IPS-NIHi11 (cell line): ENCODE results near the gene FAHD2A.
"Not testable (repeated sequence)": the region's sequence is repeated elsewhere in the genome, so short reads cannot be mapped to it uniquely, and the experiment has no call there.

Experiments used
- DNase-seq: peaks from one replicate; pipeline ENCODE4 v3.0.0; 2012; ENCODE audit warnings: mixed read lengths, low spot score

Gene FAHD2A, protein sequence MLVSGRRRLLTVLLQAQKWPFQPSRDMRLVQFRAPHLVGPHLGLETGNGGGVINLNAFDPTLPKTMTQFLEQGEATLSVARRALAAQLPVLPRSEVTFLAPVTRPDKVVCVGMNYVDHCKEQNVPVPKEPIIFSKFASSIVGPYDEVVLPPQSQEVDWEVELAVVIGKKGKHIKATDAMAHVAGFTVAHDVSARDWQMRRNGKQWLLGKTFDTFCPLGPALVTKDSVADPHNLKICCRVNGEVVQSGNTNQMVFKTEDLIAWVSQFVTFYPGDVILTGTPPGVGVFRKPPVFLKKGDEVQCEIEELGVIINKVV

GRCh38 chr2:95402370-95403203 lies at the start of gene FAHD2A:
FAHD2A (plus strand) TSS chr2:95402708; CDS start chr2:95405559, 2,851 bp downstream.
- peak; percentile 100 for DNase-seq

DNA sequence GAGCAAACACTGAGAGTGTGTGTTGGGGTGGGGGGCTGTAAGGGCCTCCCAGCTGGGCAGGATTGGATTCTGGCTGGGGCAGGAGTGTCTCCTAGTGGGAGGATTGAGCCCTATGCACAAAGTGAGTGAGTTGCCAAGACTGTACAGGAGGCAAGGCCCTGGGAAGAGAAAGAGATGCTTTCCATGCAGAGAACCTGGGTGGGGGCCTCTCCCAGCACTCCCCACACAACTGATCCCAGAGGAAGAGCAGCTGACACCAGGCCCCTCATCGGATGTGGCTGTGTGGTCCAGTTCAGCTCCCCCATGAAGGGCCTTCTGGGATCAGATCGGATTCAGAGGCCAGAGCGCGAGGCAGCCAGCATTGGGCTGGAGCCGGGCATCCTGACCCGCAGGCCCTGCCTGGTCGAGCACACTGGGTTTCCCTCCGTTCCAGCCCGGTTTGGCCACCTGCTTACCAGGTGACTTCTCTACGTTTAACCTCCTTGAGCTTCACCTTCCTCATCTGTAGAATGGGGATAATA lies 49.4 kb upstream of the FAHD2A start:
- DNase-seq = no peak

DNA sequence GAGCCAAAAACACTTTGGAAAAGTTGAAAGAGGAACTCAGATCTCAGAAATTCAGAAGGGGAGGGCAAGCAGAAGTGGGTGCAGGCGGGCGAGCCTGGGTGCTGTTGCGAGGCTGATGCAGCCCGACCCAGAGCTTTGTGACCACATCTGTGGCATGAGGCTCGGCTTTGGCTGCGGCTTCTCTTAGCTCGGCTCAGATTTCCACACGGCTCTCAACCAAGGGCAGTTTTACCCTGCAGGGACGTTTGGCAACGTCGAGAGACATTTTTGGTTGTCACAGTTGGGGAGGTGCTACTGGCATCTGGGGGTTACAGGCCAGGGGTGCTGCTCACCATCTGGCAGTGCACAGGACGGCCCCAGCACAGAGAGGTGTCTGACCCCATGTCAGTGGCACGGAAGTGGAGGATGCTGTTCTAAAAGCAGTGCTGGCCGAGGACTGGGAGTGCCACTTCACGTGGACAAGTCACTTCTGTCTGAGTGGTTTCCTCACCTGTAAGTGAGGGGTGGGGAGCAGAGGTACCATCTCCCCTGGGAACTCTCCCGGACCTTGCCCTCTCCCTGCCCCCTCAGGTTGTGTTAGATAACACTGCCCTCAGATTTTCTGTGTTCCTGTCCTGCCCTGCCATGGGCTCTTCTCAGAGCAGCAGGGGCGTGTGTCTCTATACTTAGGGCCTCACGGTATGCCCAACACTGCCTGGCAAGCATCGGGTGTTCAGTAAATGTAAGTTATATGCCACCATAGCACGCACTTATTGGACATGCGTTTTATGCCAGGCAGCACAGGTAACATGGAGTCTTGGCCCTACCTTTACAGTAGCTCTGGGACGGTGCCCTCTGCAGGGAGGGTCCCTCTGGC lies 48.7 kb upstream of the FAHD2A start:
- DNase-seq = no peak

DNA sequence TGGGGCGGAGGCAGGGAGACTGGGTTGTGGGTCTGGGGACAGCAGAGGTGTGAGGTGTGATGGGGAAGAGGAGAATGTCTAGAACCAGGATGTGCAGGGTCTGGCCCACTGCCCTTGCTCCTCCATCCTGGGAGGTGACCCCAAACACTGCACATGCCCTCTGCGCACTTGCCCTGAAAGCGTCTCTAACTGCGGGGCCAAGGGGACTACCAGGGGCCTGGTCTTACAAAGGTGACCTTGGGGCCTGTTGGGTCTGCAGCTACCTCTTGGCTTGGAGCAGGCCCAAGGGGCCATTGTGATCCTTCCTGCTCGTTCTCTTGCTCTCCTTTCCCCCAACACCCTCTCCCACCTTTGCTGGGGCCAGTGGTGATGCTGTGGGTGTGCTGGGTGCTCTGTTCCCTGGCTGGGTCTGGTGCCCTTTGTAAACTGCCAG lies 48.0 kb upstream of the FAHD2A start:
- no peak for DNase-seq

DNA sequence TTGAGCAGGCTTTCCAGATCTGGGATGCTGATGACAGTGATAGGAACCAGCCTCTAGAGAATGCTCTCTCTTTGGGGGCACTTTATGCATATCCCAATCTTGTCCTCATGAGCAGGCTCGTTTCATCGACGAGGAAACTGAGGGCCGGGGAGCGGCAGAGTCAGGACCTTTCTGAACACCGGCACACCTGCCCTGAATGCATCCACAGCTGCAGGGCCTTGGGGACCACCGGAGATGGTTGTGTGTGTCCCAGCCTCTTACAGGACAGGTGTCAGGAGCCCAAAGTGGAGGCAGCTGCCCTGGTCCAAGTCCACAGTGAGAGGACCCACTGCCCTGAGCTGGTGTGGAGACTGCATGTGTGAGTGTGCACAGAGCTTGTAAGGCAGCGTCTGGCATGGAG lies 47.6 kb upstream of the FAHD2A start:
- DNase-seq = no peak

- not testable (repeated sequence) for DNase-seq
Observed at GRCh38 chr2:95355486-95355885, 47.0 kb upstream of the FAHD2A start.

GRCh38 chr2:95356821-95357700 lies 45.4 kb upstream of the FAHD2A start:
- DNase-seq = no peak

GRCh38 chr2:95357717-95358280 lies 44.7 kb upstream of the FAHD2A start:
- DNase-seq = no peak

GRCh38 chr2:95359031-95359430 lies 43.5 kb upstream of the FAHD2A start:
- no peak for DNase-seq

GRCh38 chr2:95359501-95359930 lies 43.0 kb upstream of the FAHD2A start:
- no peak for DNase-seq

DNA sequence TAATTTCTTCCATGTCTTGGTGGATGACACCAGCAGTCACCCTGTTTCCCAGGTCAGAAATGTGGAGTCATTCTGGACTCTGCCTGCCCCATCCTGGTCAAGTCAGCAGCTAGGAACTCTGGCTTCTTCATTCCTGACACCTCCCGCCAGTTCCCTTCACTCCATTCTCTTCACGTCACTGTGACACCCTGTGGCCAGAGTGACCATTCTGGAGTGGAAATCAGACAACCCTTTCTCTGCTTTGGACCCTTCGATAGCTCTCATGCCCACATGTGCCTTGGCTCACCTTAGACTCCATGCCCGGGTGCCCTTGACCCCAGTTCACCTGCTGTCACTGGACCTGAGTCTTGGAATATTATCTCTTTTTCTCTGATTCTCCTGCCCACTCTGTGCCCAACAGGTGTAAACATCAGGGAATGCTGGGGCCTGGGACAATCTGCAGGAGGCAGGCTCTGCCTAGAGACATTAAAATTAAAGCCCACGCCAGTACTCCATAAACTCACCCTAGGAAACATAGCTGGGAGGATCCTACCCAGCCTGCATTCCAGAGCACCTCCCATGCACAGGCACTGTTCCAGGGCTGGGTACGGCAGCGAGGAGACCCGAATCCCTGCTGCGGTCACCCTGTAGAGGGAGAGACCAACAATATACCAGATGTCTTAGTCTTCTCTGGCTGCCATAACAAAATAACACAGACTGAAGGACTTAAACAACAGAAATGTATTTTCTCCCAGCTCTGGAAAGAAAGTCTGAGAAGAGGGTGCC lies 41.1 kb upstream of the FAHD2A start:
- no peak for DNase-seq

DNA sequence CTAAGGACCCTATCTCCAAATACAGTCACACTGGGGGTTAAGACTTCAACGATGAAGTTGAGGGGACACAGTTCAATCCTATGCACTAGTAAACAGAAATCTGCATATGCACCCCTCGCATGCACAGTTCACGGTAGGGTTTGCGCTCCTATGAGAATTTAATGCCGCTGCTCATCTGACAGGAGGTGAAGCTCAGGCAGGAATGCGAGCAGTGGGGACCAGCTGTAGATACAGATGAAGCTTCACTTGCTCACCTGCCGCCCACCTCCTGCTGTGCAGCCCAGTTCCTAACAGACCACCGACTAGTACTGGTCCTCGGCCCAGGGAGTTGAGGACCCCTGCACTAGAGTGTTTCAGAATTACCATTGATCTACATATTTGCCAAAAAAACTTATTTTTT lies 40.0 kb upstream of the FAHD2A start:
- DNase-seq = no peak

DNA sequence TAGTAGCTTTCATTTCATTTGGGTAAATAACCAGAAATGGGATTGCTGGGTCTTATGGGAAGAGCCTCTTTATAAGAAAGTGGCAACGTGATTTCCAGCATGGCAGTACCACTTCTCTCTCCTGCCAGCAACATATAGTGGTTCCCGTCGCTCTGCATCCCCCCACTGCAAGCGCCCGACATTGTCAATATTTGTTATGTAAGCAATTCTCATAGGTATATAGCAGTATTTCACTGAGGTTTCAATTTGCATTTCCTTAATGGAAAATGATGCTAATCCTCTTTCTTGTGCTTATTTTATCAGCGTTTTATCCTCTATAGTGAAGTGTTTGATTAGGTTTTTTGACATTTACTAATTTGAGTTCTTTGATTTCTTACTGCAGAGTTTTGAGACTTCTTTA lies 36.0 kb upstream of the FAHD2A start:
- no peak for DNase-seq

DNA sequence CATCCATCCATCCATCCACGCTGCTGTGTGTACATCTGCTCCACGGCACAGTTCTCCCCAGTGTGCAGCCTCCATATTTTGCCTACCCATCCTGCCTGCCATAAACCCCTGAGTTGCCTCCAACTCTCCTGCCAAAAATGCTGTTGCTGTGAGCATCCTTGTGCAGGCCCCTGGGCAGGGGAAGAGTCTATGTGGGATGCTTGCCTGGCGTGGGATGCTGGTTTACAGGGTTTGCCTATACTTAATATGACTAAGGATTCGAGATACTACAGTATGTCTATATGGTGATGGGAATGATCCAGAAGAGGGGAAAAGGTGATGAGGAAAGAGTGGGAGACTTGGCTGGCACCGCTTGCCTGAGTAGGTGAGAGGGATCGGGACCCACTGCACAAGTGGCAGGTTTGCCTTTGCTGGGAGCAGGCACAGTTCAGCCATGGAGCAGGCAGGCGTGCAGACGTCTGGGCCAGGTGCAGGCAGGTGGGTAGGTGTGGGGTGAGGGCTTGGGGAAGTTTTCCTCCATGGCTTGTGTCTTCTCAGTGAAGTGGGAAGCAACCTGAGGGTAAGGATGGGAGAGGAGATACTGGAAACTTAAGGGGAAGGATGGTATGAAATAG lies 30.2 kb upstream of the FAHD2A start:
- no peak for DNase-seq

DNA sequence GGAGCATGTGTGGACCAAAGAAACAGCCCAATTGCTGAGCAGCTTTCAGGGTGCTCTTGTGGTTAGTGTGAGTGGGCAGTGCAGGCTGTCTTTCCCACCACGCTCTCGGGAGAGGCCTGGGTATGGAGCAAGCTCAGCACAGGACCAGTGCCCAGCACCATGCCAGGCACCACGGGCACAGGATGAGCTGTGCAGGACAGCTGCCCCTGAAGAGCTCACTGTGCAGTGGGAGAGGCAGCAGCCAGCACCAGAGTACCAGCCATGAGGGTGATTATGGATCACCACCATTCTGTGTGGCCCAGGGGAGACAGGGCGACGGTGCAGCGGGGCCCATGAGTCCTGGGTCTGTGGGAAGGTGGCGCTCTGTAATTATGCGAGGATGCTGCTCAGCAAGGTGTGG lies 29.7 kb upstream of the FAHD2A start:
- DNase-seq = no peak

DNA sequence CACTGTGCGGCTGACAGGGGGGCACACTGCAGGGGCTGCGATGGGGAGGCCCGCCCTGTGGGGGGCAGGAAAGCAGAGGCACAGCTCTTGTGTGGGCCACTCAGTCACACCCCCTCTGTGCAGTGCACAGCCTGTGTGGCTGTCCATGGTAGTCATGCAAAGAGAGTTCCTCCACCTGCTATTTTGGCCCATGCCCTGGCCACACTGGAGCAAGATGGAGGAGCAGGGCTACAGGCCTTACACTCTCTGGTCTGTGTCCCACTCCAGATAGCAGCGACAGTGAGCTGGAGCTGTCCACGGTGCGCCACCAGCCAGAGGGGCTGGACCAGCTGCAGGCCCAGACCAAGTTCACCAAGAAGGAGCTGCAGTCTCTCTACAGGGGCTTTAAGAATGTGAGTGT lies 28.5 kb upstream of the FAHD2A start:
- no peak for DNase-seq

- DNase-seq = no peak
Observed at GRCh38 chr2:95374451-95374920, 28.0 kb upstream of the FAHD2A start.

- DNase-seq = no peak
Observed at GRCh38 chr2:95374921-95375471, 27.5 kb upstream of the FAHD2A start.

GRCh38 chr2:95375532-95376150 lies 26.9 kb upstream of the FAHD2A start:
- DNase-seq = no peak
